WI38 (cell line): Measurements from ENCODE around the gene AKAP10.

Source experiments
- H3K4me3 ChIP-seq: 2 replicates; pipeline ENCODE4 v1.5.1; 2011; ENCODE audit warnings: low read depth, mild to moderate bottlenecking, control low read depth, low read length
- CTCF ChIP-seq: IDR thresholded peaks from 2 replicates; pipeline ENCODE4 v1.5.1; 2012; ENCODE audit warnings: low read depth, mild to moderate bottlenecking, control low read depth, low read length

AKAP10 gene

GRCh38 chr17:19939993-19940721, 37.5 kb downstream of the AKAP10 start:
- TF ChIP-seq CTCF = no peak

DNA sequence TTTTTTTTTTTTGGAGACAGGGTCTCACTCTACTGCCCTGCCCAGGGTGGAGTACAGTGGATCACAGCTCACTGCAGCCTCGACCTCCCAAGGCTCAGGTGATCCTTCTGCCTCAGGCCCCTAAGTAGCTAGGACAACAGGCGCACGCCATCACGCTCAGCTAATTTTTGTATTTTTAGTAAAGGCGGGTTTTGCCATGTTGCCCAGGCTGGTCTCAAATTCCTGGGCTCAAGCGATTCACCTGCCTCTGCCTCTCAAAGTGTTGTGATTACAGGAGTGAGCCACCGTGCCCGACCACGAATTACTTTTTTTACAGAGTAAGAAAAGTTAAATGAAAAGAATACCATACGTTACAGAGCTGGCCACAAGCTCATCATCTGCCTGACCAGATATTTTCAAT, 38.9 kb downstream of the AKAP10 start:
- no peak overlapping the region for H3K4me3 ChIP-seq
- no peak for TF ChIP-seq CTCF

More at GRCh38 chr17:19939993-19940721, 37.5 kb downstream of the AKAP10 start:
- no peak overlapping the region for H3K4me3 ChIP-seq

GRCh38 chr17:19937522-19937921, 40.1 kb downstream of the AKAP10 start:
- no peak for TF ChIP-seq CTCF
- no peak overlapping the region for H3K4me3 ChIP-seq

- no peak for TF ChIP-seq CTCF
- H3K4me3 ChIP-seq = no peak overlapping the region
Observed at GRCh38 chr17:19935169-19935568, 42.5 kb downstream of the AKAP10 start.

DNA sequence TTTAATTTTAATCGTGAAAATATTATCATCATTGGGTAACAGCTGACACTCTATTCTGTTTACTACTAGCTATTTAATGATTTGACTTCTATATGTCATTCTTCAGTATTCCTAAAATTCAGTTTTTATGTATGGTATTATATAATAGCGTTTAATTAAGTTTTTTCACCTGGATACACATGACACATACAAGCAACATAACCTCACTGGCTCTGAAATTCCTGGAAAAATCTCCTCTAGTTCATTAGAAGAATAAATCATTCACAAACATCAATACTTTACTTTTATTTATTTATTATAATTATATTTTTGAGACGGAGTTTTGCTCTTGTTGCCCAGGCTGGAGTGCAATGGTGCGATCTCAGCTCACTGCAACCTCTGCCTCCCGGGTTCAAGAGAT, 44.0 kb downstream of the AKAP10 start:
- H3K4me3 ChIP-seq = no peak overlapping the region
- TF ChIP-seq CTCF = no peak

GRCh38 chr17:19933221-19933620, 44.4 kb downstream of the AKAP10 start:
- TF ChIP-seq CTCF = no peak
- H3K4me3 ChIP-seq = no peak overlapping the region

- no peak overlapping the region for H3K4me3 ChIP-seq
- no peak for TF ChIP-seq CTCF
Observed at GRCh38 chr17:19928299-19928698, 49.3 kb downstream of the AKAP10 start.
